ENCODE data around the gene HSP90B1. TPM values are rescaled to one million over a fixed set of nuclear protein-coding genes. Genes with fewer than 3 reads are reported as not detected.
A peak's percentile ranks its signal among the peaks of the same experiment; 100 is the strongest.

Gene HSP90B1
- total and polyA plus RNA-seq, 2 of the 13 experiments (the other 11 are each of a cell fraction or from before 2014, with no cell fraction given), result 800 to 954 TPM

DNA sequence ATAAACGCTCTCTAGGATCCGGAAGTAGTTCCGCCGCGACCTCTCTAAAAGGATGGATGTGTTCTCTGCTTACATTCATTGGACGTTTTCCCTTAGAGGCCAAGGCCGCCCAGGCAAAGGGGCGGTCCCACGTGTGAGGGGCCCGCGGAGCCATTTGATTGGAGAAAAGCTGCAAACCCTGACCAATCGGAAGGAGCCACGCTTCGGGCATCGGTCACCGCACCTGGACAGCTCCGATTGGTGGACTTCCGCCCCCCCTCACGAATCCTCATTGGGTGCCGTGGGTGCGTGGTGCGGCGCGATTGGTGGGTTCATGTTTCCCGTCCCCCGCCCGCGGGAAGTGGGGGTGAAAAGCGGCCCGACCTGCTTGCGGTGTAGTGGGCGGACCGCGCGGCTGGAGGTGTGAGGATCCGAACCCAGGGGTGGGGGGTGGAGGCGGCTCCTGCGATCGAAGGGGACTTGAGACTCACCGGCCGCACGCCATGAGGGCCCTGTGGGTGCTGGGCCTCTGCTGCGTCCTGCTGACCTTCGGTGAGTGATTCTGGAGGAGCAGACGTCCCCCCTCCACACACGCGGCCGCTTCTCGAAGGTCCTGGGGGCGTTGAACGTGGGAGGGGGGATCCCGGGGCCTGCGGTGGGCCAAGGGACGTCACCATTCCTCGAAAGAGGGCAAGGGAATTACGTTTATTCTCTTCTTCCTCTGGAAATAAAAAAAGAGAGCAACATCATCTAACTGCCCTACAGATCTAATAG is at the start of gene HSP90B1 (continued):
- TF ChIP-seq, protein P1, sequence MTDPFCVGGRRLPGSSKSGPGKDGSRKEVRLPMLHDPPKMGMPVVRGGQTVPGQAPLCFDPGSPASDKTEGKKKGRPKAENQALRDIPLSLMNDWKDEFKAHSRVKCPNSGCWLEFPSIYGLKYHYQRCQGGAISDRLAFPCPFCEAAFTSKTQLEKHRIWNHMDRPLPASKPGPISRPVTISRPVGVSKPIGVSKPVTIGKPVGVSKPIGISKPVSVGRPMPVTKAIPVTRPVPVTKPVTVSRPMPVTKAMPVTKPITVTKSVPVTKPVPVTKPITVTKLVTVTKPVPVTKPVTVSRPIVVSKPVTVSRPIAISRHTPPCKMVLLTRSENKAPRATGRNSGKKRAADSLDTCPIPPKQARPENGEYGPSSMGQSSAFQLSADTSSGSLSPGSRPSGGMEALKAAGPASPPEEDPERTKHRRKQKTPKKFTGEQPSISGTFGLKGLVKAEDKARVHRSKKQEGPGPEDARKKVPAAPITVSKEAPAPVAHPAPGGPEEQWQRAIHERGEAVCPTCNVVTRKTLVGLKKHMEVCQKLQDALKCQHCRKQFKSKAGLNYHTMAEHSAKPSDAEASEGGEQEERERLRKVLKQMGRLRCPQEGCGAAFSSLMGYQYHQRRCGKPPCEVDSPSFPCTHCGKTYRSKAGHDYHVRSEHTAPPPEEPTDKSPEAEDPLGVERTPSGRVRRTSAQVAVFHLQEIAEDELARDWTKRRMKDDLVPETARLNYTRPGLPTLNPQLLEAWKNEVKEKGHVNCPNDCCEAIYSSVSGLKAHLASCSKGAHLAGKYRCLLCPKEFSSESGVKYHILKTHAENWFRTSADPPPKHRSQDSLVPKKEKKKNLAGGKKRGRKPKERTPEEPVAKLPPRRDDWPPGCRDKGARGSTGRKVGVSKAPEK (CRISPR knock-in tag; IDR thresholded peaks at IDR 0.05; ENCODE audit: borderline replicate concordance), result no peak
- no peak for TF ChIP-seq ZNF775 (CRISPR knock-in tag; IDR thresholded peaks at IDR 0.05; ENCODE audit: borderline replicate concordance)
- TF ChIP-seq PITX1 (CRISPR knock-in tag; IDR thresholded peaks at IDR 0.05), result no peak
- peak; percentile 85; the same call in 1 of the 2 replicates for TF ChIP-seq REPIN1 (CRISPR knock-in tag; IDR thresholded peaks at IDR 0.05; ENCODE audit: borderline replicate concordance, low read depth)
- TF ChIP-seq HIVEP1 (CRISPR knock-in tag; IDR thresholded peaks at IDR 0.05), result peak; percentile 78; the same call in 1 of the 2 replicates
- TF ChIP-seq FOXP4 (CRISPR knock-in tag; IDR thresholded peaks at IDR 0.05), result peak; percentile 45; the same call in 1 of the 2 replicates
- TF ChIP-seq DZIP1 (CRISPR knock-in tag; IDR thresholded peaks at IDR 0.05), result peak; percentile 59; the same call in 1 of the 2 replicates
- TF ChIP-seq, protein P2, sequence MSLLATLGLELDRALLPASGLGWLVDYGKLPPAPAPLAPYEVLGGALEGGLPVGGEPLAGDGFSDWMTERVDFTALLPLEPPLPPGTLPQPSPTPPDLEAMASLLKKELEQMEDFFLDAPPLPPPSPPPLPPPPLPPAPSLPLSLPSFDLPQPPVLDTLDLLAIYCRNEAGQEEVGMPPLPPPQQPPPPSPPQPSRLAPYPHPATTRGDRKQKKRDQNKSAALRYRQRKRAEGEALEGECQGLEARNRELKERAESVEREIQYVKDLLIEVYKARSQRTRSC (CRISPR knock-in tag; IDR thresholded peaks at IDR 0.05; ENCODE audit: low read depth), result no peak
- no peak for TF ChIP-seq SSRP1 (CRISPR knock-in tag; IDR thresholded peaks at IDR 0.05)
- TF ChIP-seq ZNF326 (CRISPR knock-in tag; IDR thresholded peaks at IDR 0.05; ENCODE audit: borderline replicate concordance), result no peak
- peak; percentile 72 for TF ChIP-seq MEIS1 (CRISPR knock-in tag; IDR thresholded peaks at IDR 0.05; ENCODE audit: borderline replicate concordance)
- peak; percentile 70 for TF ChIP-seq TARDBP (CRISPR knock-in tag; IDR thresholded peaks at IDR 0.05)
- no peak; the same call in 1 of the 2 replicates for TF ChIP-seq ZMAT3 (CRISPR knock-in tag; conservative IDR thresholded peaks at IDR 0.05)
- TF ChIP-seq TRIM24 (CRISPR knock-in tag; IDR thresholded peaks at IDR 0.05), result no peak
- no peak for TF ChIP-seq RBAK (CRISPR knock-in tag; IDR thresholded peaks at IDR 0.05)
- no peak for TF ChIP-seq ZNF207 (IDR thresholded peaks at IDR 0.05; ENCODE audit: borderline replicate concordance)
- 0 out of 2 replicates have a peak, but pooled peaks have one; percentile 53 for TF ChIP-seq ZNF256 (CRISPR knock-in tag; conservative IDR thresholded peaks at IDR 0.05)
- TF ChIP-seq CREM (IDR thresholded peaks at IDR 0.05), result peak; percentile 52; the same call in 1 of the 2 replicates
- TF ChIP-seq CREM (CRISPR knock-in tag; IDR thresholded peaks at IDR 0.05), result no peak
- TF ChIP-seq, protein P3, sequence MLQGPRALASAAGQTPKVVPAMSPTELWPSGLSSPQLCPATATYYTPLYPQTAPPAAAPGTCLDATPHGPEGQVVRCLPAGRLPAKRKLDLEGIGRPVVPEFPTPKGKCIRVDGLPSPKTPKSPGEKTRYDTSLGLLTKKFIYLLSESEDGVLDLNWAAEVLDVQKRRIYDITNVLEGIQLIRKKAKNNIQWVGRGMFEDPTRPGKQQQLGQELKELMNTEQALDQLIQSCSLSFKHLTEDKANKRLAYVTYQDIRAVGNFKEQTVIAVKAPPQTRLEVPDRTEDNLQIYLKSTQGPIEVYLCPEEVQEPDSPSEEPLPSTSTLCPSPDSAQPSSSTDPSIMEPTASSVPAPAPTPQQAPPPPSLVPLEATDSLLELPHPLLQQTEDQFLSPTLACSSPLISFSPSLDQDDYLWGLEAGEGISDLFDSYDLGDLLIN (CRISPR knock-in tag; IDR thresholded peaks at IDR 0.05; ENCODE audit: borderline replicate concordance), result peak; percentile 38; the same call in 1 of the 2 replicates
